SH-SY5Y (cell line): ENCODE data around the gene TECPR1.

ENCODE experiments used
- GATA2 ChIP-seq: IDR thresholded peaks from 2 replicates; pipeline ENCODE4 v1.6.1; 2011; ENCODE audit warnings: mild to moderate bottlenecking, low read depth, low read length
- GATA3 ChIP-seq: IDR thresholded peaks from 2 replicates; pipeline ENCODE4 v1.6.1; 2011; ENCODE audit warnings: low read depth, mild to moderate bottlenecking, low read length, moderate library complexity

DNA sequence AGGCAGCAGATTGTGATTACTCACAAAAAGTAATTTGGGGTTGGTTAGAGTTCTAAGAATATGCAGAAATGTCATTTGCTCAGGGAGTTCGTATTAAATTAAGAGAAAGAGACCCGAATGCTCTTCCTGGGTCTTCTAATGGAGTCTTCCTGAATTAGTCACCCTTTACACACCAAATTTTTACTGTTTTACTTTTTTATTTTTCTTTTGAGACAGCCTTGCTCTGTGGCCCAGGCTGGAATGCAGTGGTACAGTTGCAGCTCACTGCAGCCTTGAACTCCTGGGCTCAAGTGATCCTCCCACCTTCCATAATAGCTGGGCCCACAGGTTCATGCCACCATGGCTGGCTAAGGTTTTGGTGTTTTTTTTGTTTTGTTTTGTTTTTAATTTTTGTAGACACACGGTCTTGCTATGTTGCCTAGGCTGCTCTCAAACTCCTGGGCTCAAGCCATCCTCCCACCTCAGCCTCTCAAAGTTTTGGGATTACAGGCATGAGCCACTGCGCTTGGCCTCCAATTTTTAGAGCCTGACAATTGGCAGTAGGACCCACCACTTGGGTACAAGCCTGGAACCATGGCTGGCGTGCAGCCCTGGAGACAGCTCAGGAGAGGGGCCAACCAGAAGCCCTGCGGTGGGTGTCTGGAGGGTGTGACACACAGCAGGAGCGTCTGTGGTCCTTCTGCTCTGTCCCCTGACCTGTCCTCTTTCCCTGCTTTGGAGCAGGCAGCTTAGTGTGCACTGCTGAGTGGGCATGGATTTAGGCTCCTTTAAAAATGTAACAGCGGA is 57.2 kb downstream of the TECPR1 start:
- no peak for TF ChIP-seq GATA2
- TF ChIP-seq GATA3 = no peak
